Stomach (tissue), 9 donors: ENCODE measurements around the gene CADPS. TPM values are rescaled to one million over a fixed set of nuclear protein-coding genes. Genes with fewer than 3 reads are reported as not detected.

Experiments used
- DNase-seq, 2 donors: peaks; one replicate each; pipeline versions ENCODE4 v3.0.0 to v3.0.0-alpha.2; 2013 to 2019
- H3K27ac ChIP-seq, 5 donors: fragments of 200-600 bp in 4 of 5; sonication (generic) in 4 of 5; one replicate each; pipeline ENCODE4 v1.5.1; 2013 to 2019; ENCODE audit warnings: mild to moderate bottlenecking in 1 of 5, moderate library complexity in 1 of 5
- H3K27me3 ChIP-seq, 3 donors: fragments of 200-600 bp; sonication (generic); one replicate each; pipeline ENCODE4 v1.5.1; 2017 to 2019; ENCODE audit warnings: mixed run types in 1 of 3
- H3K36me3 ChIP-seq, 4 donors: fragments of 200-600 bp; sonication (generic); 1 replicate in 3 of 4; 2 replicates in 1 of 4; pipeline ENCODE4 v1.5.1; 2016 to 2019
- H3K4me1 ChIP-seq, 4 donors: fragments of 200-600 bp; sonication (generic); one replicate each; pipeline ENCODE4 v1.5.1; 2016 to 2019
- H3K4me3 ChIP-seq, 4 donors: fragments of 200-600 bp; sonication (generic) in 3 of 4; one replicate each; pipeline ENCODE4 v1.5.1; 2016 to 2019; ENCODE audit warnings: mild to moderate bottlenecking in 1 of 4
- H3K9me3 ChIP-seq, 4 donors: fragments of 200-600 bp; sonication (generic); one replicate each; pipeline ENCODE4 v1.5.1; 2016 to 2019
- EP300 ChIP-seq: sonication (generic); formaldehyde crosslinking; IDR thresholded peaks from one replicate; pipeline ENCODE4 v1.6.1; 2017; ENCODE audit warnings: antibody characterized with exemption
- POLR2A ChIP-seq, 4 donors: fragments of 450-650 bp; IDR thresholded peaks; one replicate each; pipeline ENCODE4 v1.6.1; 2016; ENCODE audit warnings: antibody characterized with exemption in 4 of 4, control low read depth in 2 of 4, mild to moderate bottlenecking in 1 of 4, moderate library complexity in 1 of 4
- POLR2AphosphoS5 ChIP-seq, 3 donors: sonication (generic); formaldehyde crosslinking; IDR thresholded peaks; one replicate each; pipeline ENCODE4 v1.6.1; 2016; ENCODE audit warnings: antibody characterized with exemption in 3 of 3
- WGBS, 5 donors: extraction: QIAGEN DNeasy Blood & Tissue Kit in 3 of 5; methylation state at CpG; one replicate each; pipeline versions ENCODE4 v1.1.5 to v1.1.7; 2013 to 2018; 5-methylcytosine and 5-hydroxymethylcytosine counted together
- intact Hi-C: fragments of 100-400 bp; cut with DNase I; formaldehyde crosslinking; loops from one replicate; pipeline ENCODE4 v1.15.1; 2023; ENCODE audit warnings: low total_unique reads
- polyA plus RNA-seq, 3 donors: library from polyadenylated mRNA; stranded (reverse); fragments of 200-250 nt; gene quantifications; one replicate each; pipeline ENCODE4 v1.2.3, GENCODE V29; 2013
- total RNA-seq, 5 donors: library from RNA; depleted of rRNA; stranded (reverse); fragments of >200 nt; gene quantifications; one replicate each; pipeline versions ENCODE4 v1.1.0 to v1.2.3, GENCODE V29; 2014 to 2016
- TF ChIP-seq, protein P1 (sequence below), 7 experiments: fragments of 450-650 bp in 4 of 7; fragments of 200-600 bp in 3 of 7; sonication (generic) in 3 of 7; IDR thresholded peaks; one replicate each; pipeline ENCODE4 v1.5.1; 2016 to 2019; ENCODE audit warnings: antibody characterized with exemption in 7 of 7, control low read depth in 2 of 7, mild to moderate bottlenecking in 1 of 7
- donor health status: healthy with polysubstance abuse.
- donor health status: Bipolar disorder and iron deficiency.
- donor health status: healthy.

Gene CADPS
- total and polyA plus RNA-seq, 8 donors = 0.58 to 32.2 (median 3.4) TPM

DNA sequence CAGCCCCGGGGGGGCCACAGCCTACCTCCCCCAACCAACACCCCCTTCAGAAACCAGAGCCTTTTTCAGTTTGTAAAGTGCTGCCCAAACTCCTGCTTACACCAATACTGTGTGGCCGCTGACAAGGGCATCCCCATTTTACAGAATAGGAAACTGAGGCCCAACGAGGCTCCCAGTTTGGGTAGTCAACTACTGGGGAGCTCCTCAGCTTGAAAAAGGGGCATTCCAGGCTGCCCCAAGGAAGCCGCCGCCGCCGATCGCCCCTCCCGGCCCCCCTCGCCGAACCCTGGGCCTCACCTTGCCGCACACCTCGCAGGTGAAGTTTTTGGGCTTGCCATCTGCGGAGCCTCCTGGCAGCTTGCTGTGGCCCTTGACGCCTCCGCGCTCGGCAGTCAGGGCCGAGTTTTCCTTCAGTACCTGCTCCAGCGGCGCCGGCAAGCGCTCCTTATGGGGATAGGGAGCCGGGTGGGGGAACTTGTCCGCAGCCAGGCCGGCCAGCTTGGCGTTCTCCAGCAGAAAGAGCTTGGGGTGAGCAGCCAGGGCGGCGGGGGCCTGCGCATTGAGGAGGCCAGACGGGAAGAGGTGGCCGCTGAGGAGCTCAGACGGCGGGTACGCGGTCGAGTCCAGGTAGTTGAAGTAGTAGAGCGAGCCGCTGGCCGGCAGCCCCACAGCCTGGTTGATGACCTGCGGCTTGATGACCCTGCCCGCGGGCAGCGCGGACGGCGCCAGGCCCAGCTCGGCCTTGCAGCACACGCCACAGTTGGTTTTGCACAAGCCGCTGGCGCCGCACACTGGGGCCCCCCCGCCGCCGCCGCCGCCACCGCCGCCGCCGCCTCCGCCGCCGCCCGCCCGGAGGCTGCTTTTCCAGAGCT lies 503.3 kb downstream of the CADPS start:
- 1 to 5% (median 4%) methylated on average over 13 to 66 of the region's 66 CpGs for WGBS, 5 donors
- peaks cover 41 to 100% (median 96%) of the 10 kb centered on the region in 3 donors for H3K27me3 ChIP-seq
- no peak overlapping the region for H3K27ac ChIP-seq
- H3K4me1 ChIP-seq = peaks cover 18 to 72% (median 46%) of the 10 kb centered on the region in 4 donors
- DNase-seq = peak in 1 of 2 donors; percentile 20
- peak overlapping the region in 1 of 4 donors; percentile 14 for H3K4me3 ChIP-seq
- H3K9me3 ChIP-seq = peaks cover 0 to 5% (median under 1%) of the 10 kb centered on the region in 4 donors
- intact Hi-C loops = no loop called here
- TF ChIP-seq POLR2AphosphoS5 (IDR thresholded peaks at IDR 0.05) (no peak), POLR2A (IDR thresholded peaks at IDR 0.05) (no peak), EP300 (no peak)
- TF ChIP-seq, protein P1, sequence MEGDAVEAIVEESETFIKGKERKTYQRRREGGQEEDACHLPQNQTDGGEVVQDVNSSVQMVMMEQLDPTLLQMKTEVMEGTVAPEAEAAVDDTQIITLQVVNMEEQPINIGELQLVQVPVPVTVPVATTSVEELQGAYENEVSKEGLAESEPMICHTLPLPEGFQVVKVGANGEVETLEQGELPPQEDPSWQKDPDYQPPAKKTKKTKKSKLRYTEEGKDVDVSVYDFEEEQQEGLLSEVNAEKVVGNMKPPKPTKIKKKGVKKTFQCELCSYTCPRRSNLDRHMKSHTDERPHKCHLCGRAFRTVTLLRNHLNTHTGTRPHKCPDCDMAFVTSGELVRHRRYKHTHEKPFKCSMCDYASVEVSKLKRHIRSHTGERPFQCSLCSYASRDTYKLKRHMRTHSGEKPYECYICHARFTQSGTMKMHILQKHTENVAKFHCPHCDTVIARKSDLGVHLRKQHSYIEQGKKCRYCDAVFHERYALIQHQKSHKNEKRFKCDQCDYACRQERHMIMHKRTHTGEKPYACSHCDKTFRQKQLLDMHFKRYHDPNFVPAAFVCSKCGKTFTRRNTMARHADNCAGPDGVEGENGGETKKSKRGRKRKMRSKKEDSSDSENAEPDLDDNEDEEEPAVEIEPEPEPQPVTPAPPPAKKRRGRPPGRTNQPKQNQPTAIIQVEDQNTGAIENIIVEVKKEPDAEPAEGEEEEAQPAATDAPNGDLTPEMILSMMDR (IDR thresholded peaks at IDR 0.05) = no peak
- H3K36me3 ChIP-seq = no peaks in the 10 kb centered on the region

DNA sequence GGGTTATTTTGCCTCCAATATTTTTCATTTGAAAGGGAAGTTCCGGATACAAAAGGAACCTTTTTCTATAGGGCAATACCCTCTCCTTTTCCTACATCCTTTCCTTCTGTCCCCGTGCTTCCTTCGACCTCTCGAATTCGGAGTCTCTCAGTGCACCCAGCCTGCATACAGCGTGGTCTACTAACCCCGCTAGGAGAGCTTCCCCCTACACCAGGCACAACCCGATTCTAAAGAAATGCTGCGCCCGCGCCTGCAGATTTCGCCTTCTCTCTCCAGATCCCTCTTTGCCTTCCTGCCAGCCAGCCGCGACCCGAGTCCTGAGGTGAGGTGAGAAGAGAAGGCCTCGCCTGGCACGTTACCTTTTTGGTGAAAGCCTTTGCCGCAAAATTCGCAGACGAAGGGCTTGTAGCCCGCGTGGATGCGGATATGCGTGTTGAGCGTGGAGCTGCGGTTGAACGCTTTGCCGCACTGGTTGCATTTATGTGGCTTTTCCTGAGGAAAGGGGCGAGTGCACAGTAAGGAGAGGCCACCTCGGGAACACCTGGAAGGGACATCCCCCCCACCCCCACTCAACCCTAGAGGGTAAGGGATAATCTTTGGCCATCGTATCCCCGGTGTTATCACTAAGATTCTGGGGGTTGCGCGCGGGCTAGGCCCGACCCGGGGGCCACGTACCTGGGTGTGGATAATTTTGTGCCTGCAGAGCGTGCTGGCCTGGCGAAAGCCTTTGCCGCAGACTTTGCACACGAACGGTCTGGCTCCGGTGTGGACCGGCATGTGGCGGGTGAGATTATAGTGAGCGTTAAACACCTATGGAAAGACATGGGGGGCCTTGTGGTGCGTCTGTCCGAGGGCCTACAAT lies 504.1 kb downstream of the CADPS start:
- Histone ChIP-seq H3K27ac (no peak overlapping the region), H3K27me3 (peaks cover 40 to 100% (median 97%) of the 10 kb centered on the region in 3 donors), H3K36me3 (no peaks in the 10 kb centered on the region), H3K4me1 (peaks cover 18 to 71% (median 46%) of the 10 kb centered on the region in 4 donors), H3K4me3 (no peak overlapping the region), H3K9me3 (peaks cover 0 to 5% (median 0%) of the 10 kb centered on the region in 4 donors)
- no peak for DNase-seq
- intact Hi-C loops = no loop called here
- TF ChIP-seq POLR2A (IDR thresholded peaks at IDR 0.05) (no peak), EP300 (no peak), POLR2AphosphoS5 (IDR thresholded peaks at IDR 0.05) (no peak)
- TF ChIP-seq, protein P1 (IDR thresholded peaks at IDR 0.05) = no peak
- 6 to 11% (median 7%) methylated on average over 45 to 49 of the region's 49 CpGs for WGBS, 5 donors

DNA sequence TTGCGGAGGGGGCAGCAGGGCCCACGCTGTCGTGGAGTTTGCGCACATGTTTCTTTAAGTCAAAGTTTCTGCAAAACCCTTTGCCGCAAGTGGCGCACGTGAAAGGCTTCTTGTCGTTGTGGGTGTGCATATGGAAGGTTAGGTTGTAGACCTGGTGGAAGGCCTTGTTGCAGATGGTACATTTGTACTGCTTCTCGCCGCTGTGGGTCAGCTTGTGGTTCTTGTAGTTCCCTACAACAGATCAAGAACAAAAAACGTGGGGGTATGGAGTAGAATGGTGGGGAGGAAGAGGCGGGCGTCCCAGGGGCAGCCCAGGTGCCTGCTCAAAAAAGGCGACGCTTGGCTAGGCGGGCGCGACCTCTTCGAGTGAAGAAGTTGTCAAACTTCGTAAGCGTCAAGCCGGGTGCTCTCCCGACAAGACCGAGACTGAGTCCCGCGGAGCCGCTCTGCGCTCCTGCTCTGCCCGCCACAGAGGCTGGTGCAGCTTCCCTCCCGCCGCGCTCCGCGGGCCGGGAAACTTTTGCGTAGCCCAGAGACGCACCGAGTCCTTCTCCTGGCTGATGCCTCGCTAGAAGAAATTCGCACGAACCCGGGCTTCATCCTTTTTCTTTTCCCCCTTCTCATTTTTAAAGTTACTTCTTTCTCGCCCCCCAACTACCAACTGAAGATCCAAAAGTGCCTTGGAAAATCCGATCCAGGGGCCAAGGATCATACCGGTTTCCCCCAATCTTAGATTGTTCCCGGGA lies 504.9 kb downstream of the CADPS start:
- H3K27ac ChIP-seq = no peak overlapping the region
- H3K4me3 ChIP-seq = no peak overlapping the region
- 4 to 6% (median 5%) methylated on average over 46 of the region's 46 CpGs for WGBS, 5 donors
- peak in 1 of 2 donors; percentile 37 for DNase-seq
- peaks cover 0 to 5% (median 0%) of the 10 kb centered on the region in 4 donors for H3K9me3 ChIP-seq
- peaks cover 40 to 100% (median 95%) of the 10 kb centered on the region in 3 donors for H3K27me3 ChIP-seq
- H3K4me1 ChIP-seq = peaks cover 18 to 71% (median 46%) of the 10 kb centered on the region in 4 donors
- no peaks in the 10 kb centered on the region for H3K36me3 ChIP-seq
- TF ChIP-seq, protein P1 (IDR thresholded peaks at IDR 0.05) = no peak
- TF ChIP-seq POLR2A (IDR thresholded peaks at IDR 0.05) (no peak), EP300 (no peak), POLR2AphosphoS5 (IDR thresholded peaks at IDR 0.05) (no peak)
- intact Hi-C loops = no loop called here

DNA sequence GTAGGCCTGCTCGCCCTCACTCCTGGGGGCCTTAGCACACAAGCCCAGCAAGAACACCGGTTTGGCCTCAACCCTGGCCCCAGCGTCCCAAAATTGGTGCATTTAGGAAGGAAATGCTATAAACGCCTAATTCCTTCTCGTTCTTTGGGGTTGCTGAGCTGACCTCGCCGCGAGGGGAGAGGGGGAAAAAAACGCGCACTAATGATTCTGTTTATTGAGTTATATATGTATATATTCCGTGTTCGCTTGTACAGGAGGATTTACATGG lies 505.8 kb downstream of the CADPS start:
- 7 to 13% (median 11%) methylated on average over 12 of the region's 12 CpGs for WGBS, 5 donors
- Histone ChIP-seq H3K27me3 (peaks cover 40 to 100% (median 93%) of the 10 kb centered on the region in 3 donors), H3K4me3 (peak overlapping the region in 2 of 4 donors; percentile 21 to 32), H3K27ac (no peak overlapping the region), H3K4me1 (peaks cover 18 to 67% (median 42%) of the 10 kb centered on the region in 4 donors), H3K9me3 (peaks cover 0 to 5% (median 0%) of the 10 kb centered on the region in 4 donors), H3K36me3 (no peaks in the 10 kb centered on the region)
- TF ChIP-seq POLR2A (IDR thresholded peaks at IDR 0.05) (no peak), POLR2AphosphoS5 (IDR thresholded peaks at IDR 0.05) (no peak), EP300 (no peak)
- TF ChIP-seq, protein P1 (IDR thresholded peaks at IDR 0.05) = no peak
- intact Hi-C loops = no loop called here
- no peak for DNase-seq
